Measurements from ENCODE around the gene AGBL4.

The AGBL4 gene

DNA sequence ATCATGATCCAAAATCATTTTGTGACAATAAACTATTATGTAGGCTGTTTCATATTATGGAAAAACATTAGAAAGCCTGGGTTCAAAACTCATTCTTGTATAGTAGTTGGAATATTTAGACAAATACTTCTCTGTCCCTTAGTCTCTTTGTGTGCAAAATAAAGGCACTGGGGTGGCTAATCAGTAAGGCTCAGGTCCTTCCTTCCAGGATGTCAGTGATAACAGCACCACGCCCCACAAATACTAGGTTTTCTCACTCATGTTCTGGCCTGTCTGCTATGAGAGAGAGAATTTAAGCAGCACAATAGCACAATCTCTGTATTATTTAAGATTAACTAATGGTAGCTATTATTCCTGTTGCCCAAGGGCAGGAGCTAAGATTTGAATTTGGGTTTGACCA lies 788.8 kb downstream of the AGBL4 start:
- DNase-seq (ENCODE audit: low read depth) = no peak
- no peak overlapping the region for H3K4me3 ChIP-seq (ENCODE audit: low read length)
- TF ChIP-seq, protein P1, sequence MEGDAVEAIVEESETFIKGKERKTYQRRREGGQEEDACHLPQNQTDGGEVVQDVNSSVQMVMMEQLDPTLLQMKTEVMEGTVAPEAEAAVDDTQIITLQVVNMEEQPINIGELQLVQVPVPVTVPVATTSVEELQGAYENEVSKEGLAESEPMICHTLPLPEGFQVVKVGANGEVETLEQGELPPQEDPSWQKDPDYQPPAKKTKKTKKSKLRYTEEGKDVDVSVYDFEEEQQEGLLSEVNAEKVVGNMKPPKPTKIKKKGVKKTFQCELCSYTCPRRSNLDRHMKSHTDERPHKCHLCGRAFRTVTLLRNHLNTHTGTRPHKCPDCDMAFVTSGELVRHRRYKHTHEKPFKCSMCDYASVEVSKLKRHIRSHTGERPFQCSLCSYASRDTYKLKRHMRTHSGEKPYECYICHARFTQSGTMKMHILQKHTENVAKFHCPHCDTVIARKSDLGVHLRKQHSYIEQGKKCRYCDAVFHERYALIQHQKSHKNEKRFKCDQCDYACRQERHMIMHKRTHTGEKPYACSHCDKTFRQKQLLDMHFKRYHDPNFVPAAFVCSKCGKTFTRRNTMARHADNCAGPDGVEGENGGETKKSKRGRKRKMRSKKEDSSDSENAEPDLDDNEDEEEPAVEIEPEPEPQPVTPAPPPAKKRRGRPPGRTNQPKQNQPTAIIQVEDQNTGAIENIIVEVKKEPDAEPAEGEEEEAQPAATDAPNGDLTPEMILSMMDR (conservative IDR thresholded peaks at IDR 0.05; ENCODE audit: low read length) = no peak

DNA sequence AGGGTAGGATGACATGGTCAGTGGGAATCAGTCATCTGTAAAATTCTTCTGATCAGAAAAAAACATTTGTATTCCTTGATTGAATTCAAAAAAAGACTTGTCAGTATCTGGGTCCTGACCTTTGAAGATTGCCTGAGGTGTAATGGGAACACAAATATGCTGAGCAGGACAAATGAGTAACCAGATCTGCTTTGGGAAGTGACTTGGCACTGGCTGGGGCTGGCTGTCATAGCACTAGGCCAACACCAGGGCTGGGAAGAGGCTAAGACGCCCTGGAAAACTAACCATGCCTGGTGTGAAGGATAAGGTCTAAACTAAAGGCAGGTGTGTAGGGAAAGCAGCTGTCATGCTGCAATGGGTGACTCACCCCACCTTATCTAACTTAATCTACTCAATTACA lies 794.2 kb downstream of the AGBL4 start:
- TF ChIP-seq, protein P1 (conservative IDR thresholded peaks at IDR 0.05; ENCODE audit: low read length) = no peak
- no peak overlapping the region for H3K4me3 ChIP-seq (ENCODE audit: low read length)
- no peak for DNase-seq (ENCODE audit: low read depth)

DNA sequence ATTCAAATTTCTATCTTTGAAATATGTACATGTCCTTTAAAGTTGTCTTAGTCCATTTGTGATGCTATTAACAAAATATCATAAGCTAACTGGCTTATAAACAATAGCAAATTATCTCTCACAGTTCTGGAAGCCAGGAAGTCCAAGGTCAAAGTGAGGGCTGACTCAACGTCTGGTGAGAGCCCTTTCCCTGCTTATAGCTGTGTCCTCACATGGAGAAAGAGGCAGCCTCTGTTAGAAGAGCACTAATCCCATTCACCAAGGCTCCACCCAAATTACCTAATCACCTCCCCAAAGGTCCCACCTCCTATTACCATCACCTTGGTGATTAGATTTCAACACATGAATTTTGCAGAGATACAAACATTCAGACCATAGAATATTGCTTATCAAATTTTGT lies 797.0 kb downstream of the AGBL4 start:
- DNase-seq (ENCODE audit: low read depth) = no peak
- TF ChIP-seq, protein P1 (conservative IDR thresholded peaks at IDR 0.05; ENCODE audit: low read length) = no peak
- no peak overlapping the region for H3K4me3 ChIP-seq (ENCODE audit: low read length)

DNA sequence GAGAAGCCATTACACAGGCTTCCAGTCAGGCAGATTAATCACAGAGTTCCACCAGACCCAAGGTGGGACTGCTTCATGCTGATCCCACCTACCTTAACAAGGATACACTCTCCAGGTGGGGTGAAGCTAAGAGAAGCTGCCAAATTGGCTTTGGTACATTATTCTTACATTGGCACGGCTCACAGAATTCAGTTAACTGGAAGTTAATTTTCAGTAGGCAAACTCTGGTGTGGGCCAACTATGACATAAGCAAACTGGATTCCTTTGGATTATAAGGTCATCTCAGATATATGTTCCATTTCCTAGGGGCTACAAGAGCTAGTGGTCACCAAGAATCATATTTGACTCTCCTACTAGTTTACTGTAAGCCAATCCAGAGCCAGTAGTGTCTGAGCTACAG lies 798.3 kb downstream of the AGBL4 start:
- DNase-seq (ENCODE audit: low read depth) = no peak
- H3K4me3 ChIP-seq (ENCODE audit: low read length) = no peak overlapping the region
- TF ChIP-seq, protein P1 (conservative IDR thresholded peaks at IDR 0.05; ENCODE audit: low read length) = no peak

DNA sequence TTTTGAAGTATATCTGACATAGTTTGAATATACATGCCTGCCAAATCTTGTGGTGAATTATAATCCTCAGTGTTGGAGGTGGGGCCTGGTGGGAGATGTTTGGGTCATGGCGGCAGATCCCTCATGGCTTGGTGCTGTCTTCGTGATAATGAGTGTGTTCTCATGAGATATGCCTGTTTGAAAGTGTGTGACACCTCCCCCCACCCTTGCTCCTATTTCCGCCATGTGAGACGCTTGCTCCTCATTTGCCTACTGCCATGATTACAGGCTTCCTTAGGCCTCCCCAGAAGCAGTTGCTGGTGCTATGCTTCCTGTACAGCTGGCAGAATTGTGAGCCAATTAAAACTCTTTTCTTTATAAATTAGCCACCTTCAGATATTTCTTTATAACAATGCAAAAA lies 810.5 kb downstream of the AGBL4 start:
- no peak overlapping the region for H3K4me3 ChIP-seq (ENCODE audit: low read length)
- DNase-seq (ENCODE audit: low read depth) = no peak
- TF ChIP-seq, protein P1 (conservative IDR thresholded peaks at IDR 0.05; ENCODE audit: low read length) = no peak

DNA sequence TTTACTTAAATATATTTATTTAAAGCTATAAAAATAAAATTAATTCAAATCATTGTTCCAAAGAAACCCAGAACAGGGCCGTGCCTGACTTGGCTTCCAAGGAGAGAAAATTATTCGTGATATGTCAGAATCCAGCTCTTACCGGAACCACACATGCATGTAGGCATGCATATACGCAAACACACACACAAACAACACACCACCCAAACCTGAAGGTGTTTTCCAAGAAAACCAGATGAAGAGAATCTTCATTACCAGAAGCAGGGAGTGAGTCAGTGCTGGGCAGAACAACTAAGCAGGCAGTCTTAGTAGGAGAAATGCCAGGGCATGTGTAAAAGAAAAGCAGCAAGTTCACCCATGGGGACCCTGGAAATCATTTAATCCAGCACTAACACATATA lies 815.0 kb downstream of the AGBL4 start:
- DNase-seq (ENCODE audit: low read depth) = peak; percentile 4
- TF ChIP-seq, protein P1 (conservative IDR thresholded peaks at IDR 0.05; ENCODE audit: low read length) = no peak
- H3K4me3 ChIP-seq (ENCODE audit: low read length) = no peak overlapping the region

DNA sequence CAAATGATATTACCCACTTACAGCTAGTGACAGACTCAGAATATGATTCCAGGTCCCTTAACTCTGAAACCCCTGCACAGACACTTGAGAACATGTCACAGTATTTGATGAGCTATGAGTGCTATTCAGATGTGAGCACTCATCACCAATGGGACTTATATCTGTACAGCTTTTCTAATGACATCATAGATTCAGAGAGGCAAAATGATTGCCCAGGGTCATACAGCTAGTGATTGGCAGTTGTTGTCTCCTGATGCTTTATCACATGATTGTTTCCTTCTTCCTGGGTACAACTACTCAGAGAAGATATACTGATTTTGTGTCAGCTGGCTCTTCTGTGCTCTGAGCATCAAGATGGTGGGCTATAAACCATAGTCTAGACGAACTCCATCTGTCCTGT lies 819.0 kb downstream of the AGBL4 start:
- DNase-seq (ENCODE audit: low read depth) = no peak
- no peak overlapping the region for H3K4me3 ChIP-seq (ENCODE audit: low read length)
- TF ChIP-seq, protein P1 (conservative IDR thresholded peaks at IDR 0.05; ENCODE audit: low read length) = no peak
